Middle frontal gyrus (tissue), 1 donor: ENCODE measurements around the gene TXNRD1.

Source experiments
- DNase-seq: peaks from one replicate; pipeline ENCODE4 v3.0.0-alpha.2; 2015; ENCODE audit warnings: low spot score; ENCODE audit errors: extremely low spot score

Gene TXNRD1

GRCh38 chr12:104303538-104304151 lies 88.1 kb downstream of the TXNRD1 start, which contains the start of gene EID3:
Gene EID3, plus strand, starts transcription at chr12:104303739. Its CDS starts 196 bp downstream, at chr12:104303935.
- peak; percentile 78 for DNase-seq

- DNase-seq: no peak
Observed at GRCh38 chr12:104304261-104305009, 88.9 kb downstream of the TXNRD1 start.

GRCh38 chr12:104305349-104305748 lies 89.8 kb downstream of the TXNRD1 start:
- DNase-seq: no peak

- no peak for DNase-seq
Observed at GRCh38 chr12:104306376-104306775, 90.8 kb downstream of the TXNRD1 start.

GRCh38 chr12:104306943-104307654 lies 91.5 kb downstream of the TXNRD1 start:
- DNase-seq: no peak

- no peak for DNase-seq
Observed at GRCh38 chr12:104307655-104308000, 92.0 kb downstream of the TXNRD1 start.

GRCh38 chr12:104309446-104309993 lies 93.9 kb downstream of the TXNRD1 start:
- DNase-seq: no peak

- no peak for DNase-seq
Observed at GRCh38 chr12:104310751-104311633, 95.4 kb downstream of the TXNRD1 start.

GRCh38 chr12:104312202-104312601 lies 96.6 kb downstream of the TXNRD1 start:
- DNase-seq: no peak

GRCh38 chr12:104312654-104313053 lies 97.1 kb downstream of the TXNRD1 start:
- DNase-seq: no peak

GRCh38 chr12:104313568-104314241 lies 98.1 kb downstream of the TXNRD1 start:
- DNase-seq: no peak

GRCh38 chr12:104314242-104314614 lies 98.6 kb downstream of the TXNRD1 start:
- DNase-seq: no peak

GRCh38 chr12:104315326-104316224 lies 100.0 kb downstream of the TXNRD1 start:
- no peak for DNase-seq

- DNase-seq: no peak
Observed at GRCh38 chr12:104316936-104317335, 101.4 kb downstream of the TXNRD1 start.

- no peak for DNase-seq
Observed at GRCh38 chr12:104317538-104318210, 102.1 kb downstream of the TXNRD1 start.

- no peak for DNase-seq
Observed at GRCh38 chr12:104319028-104319427, 103.4 kb downstream of the TXNRD1 start.

- DNase-seq: no peak
Observed at GRCh38 chr12:104319918-104320626, 104.5 kb downstream of the TXNRD1 start.

- DNase-seq: no peak
Observed at GRCh38 chr12:104320627-104321024, 105.0 kb downstream of the TXNRD1 start.
